HG03469 (cell line): ENCODE results near the gene MPP3.
"Not testable (repeated sequence)": the region's sequence is repeated elsewhere in the genome, so short reads cannot be mapped to it uniquely, and the experiment has no call there.

Source experiments
- ATAC-seq: cut with Tn5 transposase; IDR thresholded peaks from one replicate; pipeline ENCODE4 v1.9.1; 2021; ENCODE audit warnings: mild to moderate bottlenecking, moderate library complexity, moderate number of reproducible peaks; ENCODE audit not compliant: unreplicated experiment

Gene MPP3

DNA sequence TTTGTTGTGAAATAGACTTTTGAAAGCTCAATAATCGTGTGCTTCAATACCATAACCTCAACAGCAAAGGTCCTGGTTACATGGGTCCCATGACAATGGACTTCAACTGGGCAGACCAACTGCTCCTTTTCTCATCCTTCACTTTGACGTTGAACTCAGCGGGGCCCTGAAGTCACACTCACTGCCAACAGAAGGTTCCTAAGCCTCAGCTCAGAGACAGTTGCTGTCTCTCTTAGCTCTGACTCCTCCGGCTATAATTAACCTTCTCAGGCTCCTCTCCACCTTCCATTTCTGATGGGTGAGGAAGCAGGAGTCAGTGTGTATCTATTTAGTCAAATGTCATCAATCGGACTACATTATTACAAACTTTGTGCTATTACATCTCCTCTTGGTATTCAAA lies 23.8 kb downstream of the MPP3 start:
- ATAC-seq: no peak

DNA sequence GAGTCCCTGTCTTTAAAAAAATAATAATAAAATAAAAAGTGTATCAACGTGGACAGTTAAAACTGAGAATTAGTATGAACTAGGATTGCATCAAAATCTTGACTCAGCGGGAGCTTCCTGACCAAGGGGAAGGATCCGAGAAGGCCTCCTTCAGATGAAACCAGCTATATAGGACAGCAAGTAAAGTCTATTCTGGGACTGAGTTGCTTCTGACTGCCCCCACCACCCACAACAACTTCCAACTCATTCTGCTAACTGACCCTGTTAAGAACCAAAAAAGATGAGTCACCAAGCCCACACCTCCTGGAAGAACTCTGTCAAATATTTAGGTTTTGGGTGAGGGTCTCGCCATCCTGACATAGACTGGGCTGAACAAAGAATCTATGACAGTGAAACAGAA lies 24.9 kb downstream of the MPP3 start:
- ATAC-seq: no peak

DNA sequence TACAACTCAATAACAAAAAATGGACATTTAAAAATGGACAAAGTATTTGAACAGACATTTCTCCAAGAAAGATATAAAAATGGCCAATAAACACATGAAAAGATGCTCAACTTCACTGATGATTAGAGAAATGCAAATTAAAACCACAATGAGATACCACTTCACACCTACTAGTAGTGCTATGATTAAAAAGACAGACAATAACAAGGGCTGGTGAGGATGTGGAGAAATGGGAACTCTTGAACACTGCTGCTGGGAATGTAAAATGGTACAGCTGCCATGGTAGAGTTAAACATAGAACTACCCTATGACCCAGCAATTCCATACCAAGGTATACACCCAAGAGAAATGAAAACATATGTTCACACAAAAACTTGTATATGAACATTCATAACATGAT lies 27.8 kb downstream of the MPP3 start:
- no peak for ATAC-seq

DNA sequence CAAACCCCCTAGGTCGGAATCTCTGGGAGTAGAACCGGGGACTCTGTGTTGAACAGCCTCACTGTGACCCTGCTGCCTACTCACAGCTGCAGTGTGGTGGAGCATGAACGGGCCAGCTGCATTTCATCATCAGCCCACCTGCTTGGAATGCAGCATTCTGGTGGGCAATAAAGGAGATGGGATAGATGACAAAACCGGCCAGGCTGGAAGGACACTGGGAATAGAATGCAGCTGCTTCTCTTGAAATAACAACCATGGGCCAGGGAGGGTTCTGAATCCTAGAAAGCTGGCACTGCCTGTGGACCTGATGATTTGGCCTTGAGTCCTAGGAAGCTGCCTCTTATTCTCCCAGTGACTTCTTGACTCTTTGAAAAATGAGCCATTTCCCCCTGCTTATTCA lies 29.2 kb downstream of the MPP3 start:
- ATAC-seq: no peak

DNA sequence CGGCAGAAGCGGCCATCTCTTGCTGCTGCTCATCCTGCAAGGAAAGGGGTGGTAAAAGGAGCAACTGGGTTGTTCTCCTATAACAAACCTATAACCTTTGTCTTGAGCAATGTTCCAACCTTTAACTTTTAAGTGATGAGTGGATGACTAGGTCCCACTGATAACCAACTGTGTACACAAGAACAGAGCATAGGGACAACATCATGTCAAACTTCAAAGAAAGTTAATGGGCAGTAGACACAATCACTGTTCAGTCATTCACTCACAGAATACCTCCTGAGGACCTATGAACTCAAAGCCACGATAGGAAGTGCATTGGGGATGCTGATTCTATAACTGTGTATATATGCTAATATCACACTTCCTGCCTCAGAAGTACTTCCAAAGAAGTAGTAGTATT lies 31.1 kb downstream of the MPP3 start:
- ATAC-seq: no peak

DNA sequence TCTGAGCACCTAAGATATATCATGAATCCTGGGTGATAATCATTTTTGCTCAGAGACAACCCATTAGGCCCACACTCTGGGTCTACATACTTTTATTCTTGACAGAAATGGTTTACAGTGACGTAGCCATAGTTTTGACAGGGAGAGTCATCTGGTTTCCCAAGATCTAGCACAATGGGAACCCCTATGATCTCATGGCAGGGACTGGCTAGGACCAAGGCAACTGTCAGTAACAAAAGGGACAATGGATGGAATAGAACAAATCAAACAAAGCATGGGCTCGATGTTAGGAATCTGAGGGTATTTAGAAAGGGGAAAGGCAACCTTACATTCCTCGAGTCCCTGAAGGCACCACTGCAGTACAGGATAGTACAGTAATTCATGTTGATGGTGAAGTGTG lies 32.2 kb downstream of the MPP3 start:
- ATAC-seq: no peak

DNA sequence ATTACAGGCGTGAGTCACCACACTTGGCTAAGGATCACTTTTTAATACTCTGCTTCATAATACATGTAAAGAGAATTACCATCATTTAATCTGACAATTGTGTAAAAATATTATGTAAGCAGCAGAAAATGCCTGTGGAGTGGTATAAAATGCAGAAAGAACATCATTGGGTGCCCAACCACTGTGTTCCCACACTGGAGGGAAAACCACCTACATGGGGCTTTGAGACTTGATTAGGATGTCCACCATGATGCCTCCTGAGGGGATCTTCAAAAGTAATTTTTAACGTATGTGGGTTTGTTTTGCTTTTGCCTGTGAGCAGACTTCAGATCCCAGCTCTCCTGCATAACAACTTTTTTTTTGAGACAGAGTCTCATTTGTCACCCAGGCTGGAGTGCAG lies 33.9 kb downstream of the MPP3 start:
- no peak for ATAC-seq

DNA sequence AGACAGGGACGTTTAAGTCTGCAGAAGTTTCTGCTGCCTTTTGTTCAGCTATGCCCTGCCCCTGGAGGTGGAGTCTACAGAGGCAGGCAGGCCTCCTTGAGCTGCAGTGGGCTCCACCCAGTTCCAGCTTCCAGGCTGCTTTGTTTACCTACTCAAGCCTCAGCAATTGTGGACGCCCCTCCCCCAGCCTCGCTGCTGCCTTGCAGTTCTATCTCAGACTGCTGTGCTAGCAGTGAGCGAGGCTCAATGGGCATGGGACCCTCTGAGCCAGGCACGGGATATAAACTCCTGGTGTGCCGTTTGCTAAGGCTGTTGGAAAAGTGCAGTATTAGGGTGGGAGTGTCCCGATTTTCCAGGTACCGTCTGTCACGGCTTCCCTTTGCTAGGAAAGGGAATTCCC lies 34.9 kb downstream of the MPP3 start:
- ATAC-seq: not testable (repeated sequence)

DNA sequence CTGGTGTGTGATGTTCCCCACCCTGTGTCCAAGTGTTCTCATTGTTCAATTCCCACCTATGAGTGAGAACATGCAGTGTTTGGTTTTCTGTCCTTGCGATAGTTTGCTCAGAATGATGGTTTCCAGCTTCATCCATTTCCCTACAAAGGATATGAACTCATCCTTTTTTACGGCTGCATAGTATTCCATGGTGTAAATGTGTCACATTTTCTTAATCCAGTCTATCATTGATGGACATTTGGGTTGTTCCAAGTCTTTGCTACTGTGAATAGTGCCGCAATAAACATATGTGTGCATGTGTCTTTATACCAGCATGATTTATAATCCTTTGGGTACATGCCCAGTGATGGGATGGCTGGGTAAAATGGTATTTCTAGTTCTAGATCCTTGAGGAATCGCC lies 40.3 kb downstream of the MPP3 start:
- ATAC-seq: not testable (repeated sequence)

DNA sequence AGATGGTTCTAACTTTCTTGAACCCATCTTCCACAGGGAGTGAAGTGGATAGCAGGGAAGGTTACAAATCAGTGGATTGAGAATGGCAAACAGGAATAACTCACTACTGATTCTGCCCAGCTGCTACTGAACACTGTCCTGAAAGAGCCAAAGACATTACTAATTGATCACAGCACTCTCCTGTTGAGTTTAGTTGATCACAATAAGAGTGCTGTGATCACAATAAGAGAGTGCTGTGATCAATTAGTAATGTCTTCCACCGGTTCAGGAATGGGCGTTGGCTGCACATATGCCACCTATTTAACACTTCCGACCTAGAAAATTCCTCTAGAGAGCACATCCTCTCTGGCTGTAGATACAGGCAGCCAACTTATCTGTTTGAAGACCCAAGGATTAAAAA lies 41.4 kb downstream of the MPP3 start:
- no peak for ATAC-seq

DNA sequence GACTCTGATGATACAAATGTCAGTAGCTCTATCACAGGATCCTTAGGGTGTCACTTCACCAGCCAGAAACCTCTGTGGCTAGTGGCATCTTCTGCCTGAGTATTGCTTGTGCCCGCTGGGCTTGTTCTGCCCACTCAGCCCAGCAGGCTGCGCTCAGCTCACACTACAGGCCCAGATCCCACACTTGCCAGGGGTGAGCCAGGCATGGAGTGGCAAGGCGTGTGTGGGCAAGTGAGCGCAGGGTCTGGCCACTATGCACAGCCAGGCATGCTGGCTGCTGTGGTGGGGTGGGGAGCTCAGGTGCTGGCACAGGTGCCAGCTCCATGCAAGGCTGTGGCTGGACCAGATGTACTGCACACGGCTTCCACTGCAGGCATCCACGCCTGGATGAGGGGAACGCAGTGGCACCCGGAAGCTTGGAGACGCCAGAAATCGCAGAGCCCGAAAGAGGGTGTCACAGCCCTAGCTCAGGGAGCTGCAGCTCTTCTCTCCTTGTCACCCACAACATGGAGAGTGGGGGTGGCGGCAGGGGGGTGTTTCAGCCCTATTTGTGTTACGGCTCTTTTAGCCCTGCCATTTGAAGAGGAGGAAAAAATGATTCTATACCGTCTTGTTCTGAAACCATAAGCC lies 42.5 kb downstream of the MPP3 start:
- ATAC-seq: no peak

DNA sequence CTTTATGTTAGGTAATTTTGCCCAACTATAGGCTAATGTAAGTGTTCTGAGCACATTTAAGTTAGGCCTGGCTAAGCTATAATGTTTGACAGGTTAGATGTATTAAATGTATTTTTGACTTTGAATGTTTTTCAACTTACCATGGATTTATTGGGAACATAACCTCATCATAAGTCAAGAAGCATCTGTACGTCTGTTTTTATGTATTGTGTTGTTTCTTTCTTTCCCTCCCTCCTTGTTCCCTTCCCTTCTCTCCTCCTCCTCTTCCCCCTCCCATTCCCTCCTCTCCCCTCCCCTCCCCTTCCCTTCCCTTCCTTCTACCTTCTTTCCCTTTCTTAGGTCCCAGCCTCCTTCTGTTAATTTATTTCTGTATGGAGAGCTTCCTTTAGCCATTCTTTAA lies 43.5 kb downstream of the MPP3 start:
- no peak for ATAC-seq

DNA sequence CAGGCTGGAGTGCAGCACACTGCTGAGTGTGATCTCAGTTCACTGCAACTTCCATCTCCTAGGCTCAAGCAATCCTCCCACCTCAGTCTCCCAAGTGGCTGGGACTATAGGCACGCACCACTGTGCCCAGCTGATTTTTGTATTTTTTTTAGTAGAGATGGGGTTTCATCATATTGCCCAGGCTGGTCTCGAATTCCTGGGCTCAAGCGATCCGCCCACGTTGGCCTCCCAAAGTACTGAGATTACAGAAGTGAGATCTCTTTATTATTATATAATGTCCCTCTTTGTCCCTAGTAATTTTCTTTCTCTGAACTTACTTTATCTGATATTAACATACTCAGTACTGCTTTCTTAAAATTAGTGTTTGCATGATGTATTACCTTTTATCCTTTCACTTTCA lies 44.4 kb downstream of the MPP3 start:
- ATAC-seq: no peak

DNA sequence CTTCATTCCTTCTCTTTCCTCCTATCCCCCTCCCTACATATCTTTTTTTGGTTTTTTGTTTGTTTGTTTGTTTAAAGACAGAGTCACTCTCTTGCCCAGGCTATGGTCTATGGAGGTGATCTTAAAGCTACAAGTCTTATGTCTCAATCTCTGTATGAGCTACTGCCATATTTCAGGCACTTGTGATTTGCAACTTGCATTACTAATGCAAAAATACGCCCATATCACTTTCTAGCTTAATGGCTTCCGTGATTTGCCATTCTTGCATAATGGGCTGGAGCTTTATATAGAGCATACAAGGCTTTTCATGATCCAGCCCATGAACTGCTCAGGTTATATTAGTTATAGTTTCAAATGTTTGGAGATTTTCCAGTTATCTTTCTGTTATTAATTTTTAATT lies 45.2 kb downstream of the MPP3 start:
- ATAC-seq: no peak

DNA sequence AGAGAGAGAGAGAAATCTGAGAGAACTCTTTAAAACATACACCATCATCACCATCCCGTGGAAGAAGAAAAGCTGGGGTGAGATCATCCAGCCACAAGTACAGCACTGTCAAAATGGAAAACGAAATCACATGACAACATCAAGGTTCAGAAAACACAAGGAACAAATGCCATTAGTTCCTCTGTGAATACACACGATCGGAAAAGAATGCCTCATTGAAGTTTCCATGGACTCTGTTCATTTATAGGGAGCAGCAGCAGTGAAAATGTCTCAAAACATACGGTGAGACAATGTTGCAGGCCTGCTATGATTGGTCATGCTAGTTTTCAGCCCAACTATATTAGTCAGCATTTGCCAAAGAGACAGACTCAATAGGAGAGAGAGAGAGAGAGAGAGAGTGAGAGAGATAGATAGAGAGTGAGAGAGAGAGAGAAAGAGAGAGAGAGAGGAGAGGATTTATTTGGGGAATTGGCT lies 48.3 kb downstream of the MPP3 start:
- ATAC-seq: no peak

DNA sequence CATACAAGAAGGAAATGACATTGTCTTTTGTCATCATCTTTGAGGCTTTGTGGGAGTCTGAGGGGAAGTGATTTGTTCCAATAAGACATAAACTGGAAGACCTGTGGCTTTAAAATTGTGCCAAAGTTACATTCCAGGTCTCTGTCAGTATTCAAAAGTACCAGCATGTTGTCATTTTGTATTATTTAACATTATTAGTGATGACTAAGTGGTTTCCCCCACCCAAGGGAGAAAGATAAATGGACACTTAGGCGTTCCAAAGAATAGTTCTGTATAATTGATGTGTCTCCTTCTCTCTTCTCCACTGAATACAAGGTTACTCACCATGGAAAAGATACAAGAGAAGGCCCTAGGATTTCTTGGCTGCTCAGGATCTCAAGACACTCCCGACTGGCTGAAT lies 48.9 kb downstream of the MPP3 start:
- no peak for ATAC-seq

DNA sequence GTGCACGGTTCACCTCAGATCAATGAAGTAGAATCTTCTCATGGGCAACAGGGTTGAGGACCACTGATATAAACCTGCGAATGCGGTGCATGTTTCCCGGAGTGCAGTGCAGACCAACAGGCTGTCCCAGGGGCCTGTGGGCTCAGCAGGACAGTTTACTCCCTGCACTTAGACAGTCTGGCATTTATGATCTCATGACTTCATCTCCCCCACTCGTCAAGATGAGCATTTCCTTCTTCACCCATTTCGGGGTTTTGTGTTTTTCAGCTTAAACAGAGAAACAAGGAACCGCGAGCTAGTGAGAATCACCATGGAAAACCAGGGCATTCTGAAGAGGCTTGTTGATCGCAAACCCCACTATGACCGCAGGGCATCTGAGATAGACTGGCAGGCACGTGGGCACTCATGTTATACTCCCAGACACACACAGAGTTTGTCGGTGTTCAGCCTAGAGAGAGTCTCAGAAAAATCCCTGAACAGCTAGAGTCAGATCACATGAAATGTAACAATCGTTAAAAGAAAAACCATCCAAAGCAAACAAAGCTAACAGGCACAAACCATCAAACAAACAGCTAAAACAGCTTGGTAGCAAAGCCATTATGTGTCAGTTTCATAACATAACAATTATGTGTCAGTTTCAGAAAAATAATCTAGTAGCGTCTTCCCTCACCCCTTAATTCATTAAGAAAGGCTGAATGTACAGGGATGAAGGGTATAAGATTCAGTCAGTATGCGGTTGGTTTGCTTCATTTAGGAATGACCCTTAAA lies 49.8 kb downstream of the MPP3 start:
- ATAC-seq: no peak

DNA sequence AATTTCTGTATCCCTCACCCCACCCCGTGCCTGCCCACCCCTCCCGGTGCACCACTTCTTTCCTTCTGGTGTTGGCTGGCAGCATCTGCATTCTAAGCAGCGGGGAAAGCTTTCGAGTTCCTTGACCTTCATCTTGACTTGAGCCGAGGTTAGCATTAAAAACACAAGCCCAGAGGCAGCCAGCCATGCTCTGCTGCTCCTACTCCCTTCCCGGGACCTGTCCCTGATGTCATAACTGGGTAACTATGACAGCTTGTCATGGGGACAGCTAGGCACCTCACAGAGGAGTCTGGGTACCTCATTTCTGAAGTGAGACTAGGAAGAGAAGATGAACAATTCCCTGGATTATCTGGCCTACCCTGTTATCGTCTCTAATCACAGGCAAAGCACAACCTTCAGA lies 52.8 kb downstream of the MPP3 start, which contains the start of gene CFAP97D1:
CFAP97D1 (plus strand) TSS at position 301 of the 400 bp plus-strand sequence; CDS start at position 329, 28 bp downstream.
- ATAC-seq: no peak

DNA sequence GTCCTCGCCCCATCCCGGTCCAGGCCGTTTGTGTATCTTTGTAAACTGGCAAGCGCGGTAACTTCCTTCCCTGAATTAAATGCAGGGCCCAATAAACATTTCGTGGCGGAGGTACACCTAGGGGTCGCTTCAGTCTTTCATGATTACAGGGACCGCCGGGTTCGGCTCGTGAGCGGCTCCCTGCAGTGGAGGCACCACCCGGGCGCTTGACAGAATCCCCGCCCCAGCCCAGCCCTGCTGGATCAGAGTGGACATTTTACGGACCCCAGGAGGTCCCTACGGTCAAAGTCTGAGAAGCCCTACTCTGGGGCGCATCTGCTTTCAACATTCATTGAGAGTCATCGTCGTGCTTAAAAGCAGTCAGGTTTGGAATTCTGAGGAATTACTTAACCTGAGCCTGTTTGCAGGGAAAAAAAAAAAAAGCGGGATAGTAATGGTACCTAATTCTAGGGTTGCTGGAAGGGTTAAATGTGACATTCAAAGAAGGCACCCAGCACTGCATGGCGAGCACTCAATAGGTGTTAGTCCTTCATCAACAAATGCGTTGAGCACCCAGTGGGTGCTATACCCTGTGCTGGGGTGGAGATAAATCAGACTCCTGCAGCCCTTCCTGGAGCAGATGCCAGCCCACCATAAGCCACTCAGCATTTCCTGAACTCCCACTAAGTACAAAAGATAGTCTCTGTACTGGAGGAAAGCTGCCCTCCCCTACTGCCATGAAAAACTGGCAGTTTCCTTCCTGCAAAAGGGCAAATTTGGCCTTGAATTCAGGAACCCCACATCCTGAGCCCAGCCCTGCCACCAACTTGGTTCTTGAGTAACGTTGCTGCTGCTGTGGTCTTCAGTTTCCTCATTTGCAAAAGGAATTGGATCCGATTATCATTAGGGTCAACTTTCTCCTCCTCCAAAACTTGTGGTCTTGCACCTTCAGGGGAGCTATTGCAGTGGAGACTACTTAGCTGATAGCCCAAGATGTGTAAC lies 53.5 kb downstream of the MPP3 start:
- no peak for ATAC-seq

DNA sequence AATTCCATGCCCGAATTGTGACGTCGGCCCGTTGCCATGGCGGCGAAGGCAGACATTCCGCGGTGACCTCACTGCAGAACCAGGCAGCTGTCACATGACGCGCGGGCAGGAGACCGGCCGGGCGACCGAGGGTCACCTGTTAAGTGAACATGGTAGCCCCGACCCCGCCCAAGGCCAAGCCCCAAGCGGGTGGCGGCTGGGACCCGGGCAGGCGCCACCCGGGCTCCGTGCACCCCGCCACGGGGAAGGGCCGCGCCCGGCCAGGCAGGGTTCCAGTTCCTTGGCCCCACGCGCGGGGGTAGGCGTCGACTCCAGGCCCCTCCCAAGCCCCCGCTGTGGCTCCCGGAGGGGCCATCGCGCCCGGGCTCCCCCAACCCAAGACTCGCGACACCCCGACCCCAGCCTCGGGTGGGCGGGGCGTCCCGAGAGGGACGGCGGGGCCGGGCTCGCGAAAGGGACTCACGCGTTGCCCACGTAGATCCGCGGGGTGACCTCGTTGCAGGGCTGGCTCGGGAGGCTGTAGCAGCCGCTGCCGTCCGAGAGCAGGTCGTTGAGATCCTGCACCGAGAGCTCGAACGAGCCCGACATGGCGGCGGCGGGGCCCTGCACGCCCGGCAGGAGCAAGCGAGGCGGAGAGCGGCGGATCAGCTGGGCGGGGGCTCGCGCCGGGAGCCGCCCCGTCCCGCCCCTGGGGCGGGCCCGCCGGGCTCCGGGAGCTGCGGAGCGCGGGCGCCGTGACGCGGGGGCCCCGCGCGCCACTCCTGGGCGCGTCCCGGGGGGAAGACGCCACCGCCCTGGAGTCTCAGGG lies 54.4 kb downstream of the MPP3 start, which contains the start of gene DUSP3:
DUSP3 (minus strand) TSS at position 641 of the 808 bp plus-strand sequence; CDS start at position 588, 53 bp downstream.
- ATAC-seq: no peak
